SK-N-MC (cell line): ENCODE results near the gene GARIN1A.
"Not testable (repeated sequence)": the region's sequence is repeated elsewhere in the genome, so short reads cannot be mapped to it uniquely, and the experiment has no call there.

Experiments used
- DNase-seq: peaks from one replicate; pipeline ENCODE4 v3.0.0-alpha.2; 2011; ENCODE audit warnings: low read depth, low spot score
- H3K27ac ChIP-seq: fragments of 200-600 bp; sonication (generic); 2 replicates; pipeline ENCODE4 v1.5.1; 2016; ENCODE audit warnings: mixed run types
- H3K36me3 ChIP-seq: fragments of 200-600 bp; sonication (generic); 2 replicates; pipeline ENCODE4 v1.6.1; 2017; ENCODE audit warnings: antibody characterized with exemption, low read length, mixed read lengths; ENCODE audit not compliant: insufficient read depth
- H3K4me3 ChIP-seq: fragments of 200-600 bp; sonication (generic); 2 replicates; pipeline ENCODE4 v1.5.1; 2016
- H3K9ac ChIP-seq: fragments of 200-600 bp; sonication (generic); 2 replicates; pipeline ENCODE4 v1.8.0; 2017; ENCODE audit warnings: mixed run types, mixed read lengths; ENCODE audit not compliant: insufficient read length
- H3K9me3 ChIP-seq: fragments of 200-600 bp; sonication (generic); 2 replicates; pipeline ENCODE4 v1.6.1; 2017; ENCODE audit warnings: low read depth, mild to moderate bottlenecking, antibody characterized with exemption, low read length, moderate library complexity, mixed read lengths
- EZH2 ChIP-seq: fragments of 200-600 bp; sonication (generic); IDR thresholded peaks from one replicate; pipeline ENCODE4 v1.6.1; 2017; ENCODE audit warnings: antibody characterized with exemption
- FOXP2 ChIP-seq: optimal IDR thresholded peaks from 2 replicates; pipeline ENCODE3; 2011; ENCODE audit warnings: mild to moderate bottlenecking, moderate library complexity; ENCODE audit not compliant: insufficient read depth; ENCODE audit errors: extremely low read length, control extremely low read depth
- POLR2AphosphoS5 ChIP-seq: IDR thresholded peaks from 2 replicates; pipeline ENCODE4 v1.6.1; 2012; ENCODE audit warnings: mild to moderate bottlenecking, low read depth, low read length, borderline replicate concordance

Gene GARIN1A

GRCh38 chr7:128679920-128680319, 7.8 kb downstream of the GARIN1A start:
- Histone ChIP-seq H3K9me3 (no peaks in the 10 kb centered on the region), H3K27ac (no peak overlapping the region), H3K9ac (no peak overlapping the region), H3K36me3 (no peaks in the 10 kb centered on the region), H3K4me3 (no peak overlapping the region)
- TF ChIP-seq FOXP2 (no peak), EZH2 (no peak), POLR2AphosphoS5 (no peak)
- DNase-seq, result no peak

GRCh38 chr7:128681794-128682537, 9.9 kb downstream of the GARIN1A start:
- TF ChIP-seq EZH2 (no peak), FOXP2 (no peak), POLR2AphosphoS5 (no peak)
- no peaks in the 10 kb centered on the region for H3K36me3 ChIP-seq
- DNase-seq, result no peak
- H3K9ac ChIP-seq, result no peak overlapping the region
- H3K27ac ChIP-seq, result no peak overlapping the region
- no peaks in the 10 kb centered on the region for H3K9me3 ChIP-seq
- H3K4me3 ChIP-seq, result no peak overlapping the region

- not testable (repeated sequence) for H3K9me3 ChIP-seq, H3K36me3 ChIP-seq, DNase-seq, H3K4me3 ChIP-seq, H3K9ac ChIP-seq, H3K27ac ChIP-seq
Measured at GRCh38 chr7:128683270-128683669, 11.2 kb downstream of the GARIN1A start.

- not testable (repeated sequence) for H3K36me3 ChIP-seq, H3K9ac ChIP-seq, H3K4me3 ChIP-seq, DNase-seq, H3K27ac ChIP-seq, H3K9me3 ChIP-seq
Measured at GRCh38 chr7:128683738-128684137, 11.6 kb downstream of the GARIN1A start.

- no peak overlapping the region for H3K9ac ChIP-seq
- no peak overlapping the region for H3K27ac ChIP-seq
- TF ChIP-seq POLR2AphosphoS5 (no peak), EZH2 (no peak), FOXP2 (no peak)
- H3K4me3 ChIP-seq, result no peak overlapping the region
- H3K36me3 ChIP-seq, result no peaks in the 10 kb centered on the region
- DNase-seq, result no peak
- no peaks in the 10 kb centered on the region for H3K9me3 ChIP-seq
Measured at GRCh38 chr7:128687131-128687530, 15.0 kb downstream of the GARIN1A start.

- no peaks in the 10 kb centered on the region for H3K9me3 ChIP-seq
- TF ChIP-seq FOXP2 (no peak), POLR2AphosphoS5 (no peak), EZH2 (no peak)
- no peak overlapping the region for H3K27ac ChIP-seq
- no peak overlapping the region for H3K4me3 ChIP-seq
- no peaks in the 10 kb centered on the region for H3K36me3 ChIP-seq
- H3K9ac ChIP-seq, result no peak overlapping the region
- no peak for DNase-seq
Measured at GRCh38 chr7:128688492-128688891, 16.4 kb downstream of the GARIN1A start.

GRCh38 chr7:128689161-128689935, 17.3 kb downstream of the GARIN1A start:
- DNase-seq, H3K36me3 ChIP-seq, H3K4me3 ChIP-seq, H3K9me3 ChIP-seq, H3K27ac ChIP-seq, H3K9ac ChIP-seq: not testable (repeated sequence)

- H3K27ac ChIP-seq, result no peak overlapping the region
- TF ChIP-seq FOXP2, result no peak
- TF ChIP-seq POLR2AphosphoS5, result no peak
- TF ChIP-seq EZH2, result no peak
- DNase-seq, result no peak
- no peaks in the 10 kb centered on the region for H3K36me3 ChIP-seq
- H3K9me3 ChIP-seq, result no peaks in the 10 kb centered on the region
- H3K9ac ChIP-seq, result no peak overlapping the region
- no peak overlapping the region for H3K4me3 ChIP-seq
Measured at GRCh38 chr7:128691227-128691626, 19.1 kb downstream of the GARIN1A start.

GRCh38 chr7:128692623-128693270, 20.7 kb downstream of the GARIN1A start:
- TF ChIP-seq POLR2AphosphoS5, result no peak
- no peak for TF ChIP-seq EZH2
- TF ChIP-seq FOXP2, result no peak
- DNase-seq, result no peak
- H3K9me3 ChIP-seq, result no peaks in the 10 kb centered on the region
- no peak overlapping the region for H3K27ac ChIP-seq
- H3K9ac ChIP-seq, result no peak overlapping the region
- H3K4me3 ChIP-seq, result no peak overlapping the region
- no peaks in the 10 kb centered on the region for H3K36me3 ChIP-seq
